Activated T-cell treated with anti-CD3 and anti-CD28 coated beads, Interleukin-2, amount 50 U/mL, for 1 hour (primary cell): Measurements from ENCODE around the gene CEBPG.

Experiments
- DNase-seq: peaks from one replicate; pipeline ENCODE4 v3.0.0-alpha.2; 2020

Gene CEBPG

DNA sequence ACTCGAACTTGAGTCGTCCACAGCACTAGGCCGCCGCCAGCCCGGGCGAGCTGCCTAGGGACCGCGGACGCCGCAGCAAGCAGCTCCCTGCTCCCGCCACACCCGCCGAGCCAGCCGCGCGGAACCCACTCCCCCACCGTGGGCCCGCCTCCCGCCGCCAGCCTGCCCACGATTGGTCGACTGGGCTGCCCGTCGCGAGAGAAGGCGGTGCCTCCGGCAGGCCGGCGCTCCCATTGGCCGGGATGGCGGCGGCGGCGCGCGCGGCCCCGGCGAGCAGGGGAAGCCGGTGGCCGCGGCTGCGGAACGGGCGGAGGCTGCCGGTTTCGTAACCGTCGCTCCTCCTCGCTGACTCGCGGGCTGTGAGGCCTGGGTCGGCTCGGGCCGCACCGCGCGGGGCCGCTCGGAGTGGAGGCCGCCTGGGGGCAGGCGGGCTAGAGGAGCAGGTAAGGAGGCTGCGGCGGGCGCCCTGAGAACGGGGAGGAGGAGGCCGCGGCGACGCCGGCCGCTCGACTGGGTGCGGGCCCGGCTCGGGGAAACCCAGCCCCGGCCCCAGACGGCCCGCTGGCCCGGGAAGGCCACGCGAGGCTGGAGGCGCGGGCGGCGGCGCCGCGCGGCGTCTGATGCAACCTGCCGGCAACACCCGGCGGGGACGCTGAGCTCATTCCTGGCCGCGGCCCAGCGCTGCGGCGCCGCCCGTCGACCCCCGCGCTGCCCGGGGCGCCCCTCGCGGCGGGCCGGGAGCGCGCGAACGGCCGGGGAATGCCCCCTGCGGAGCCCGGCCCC is at the start of gene CEBPG:
TSS of gene CEBPG (plus strand) at position 257 of the 783 bp plus-strand sequence. CDS start 5,531 bp downstream, outside the sequence.
- peak; percentile 99 for DNase-seq

DNA sequence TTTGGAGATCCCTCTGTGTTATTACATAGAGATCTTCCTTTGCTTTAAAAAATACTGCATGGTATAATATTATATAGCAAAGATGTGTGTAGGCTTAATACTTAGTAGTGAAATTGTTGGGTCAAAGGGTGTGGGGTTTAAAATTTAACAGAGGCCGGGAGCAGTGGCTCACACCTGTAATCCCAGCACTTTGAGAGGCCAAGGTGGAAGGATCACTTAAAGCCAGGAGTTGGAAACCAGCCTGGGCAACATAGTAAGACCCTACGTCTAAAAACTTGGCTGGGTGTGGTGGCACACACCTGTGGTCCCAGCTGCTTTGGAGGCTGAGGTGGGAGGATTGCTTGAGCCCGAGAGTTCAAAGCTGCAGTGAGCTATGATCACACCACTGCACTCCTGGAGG is 48.9 kb upstream of the CEBPG start:
- no peak for DNase-seq

DNA sequence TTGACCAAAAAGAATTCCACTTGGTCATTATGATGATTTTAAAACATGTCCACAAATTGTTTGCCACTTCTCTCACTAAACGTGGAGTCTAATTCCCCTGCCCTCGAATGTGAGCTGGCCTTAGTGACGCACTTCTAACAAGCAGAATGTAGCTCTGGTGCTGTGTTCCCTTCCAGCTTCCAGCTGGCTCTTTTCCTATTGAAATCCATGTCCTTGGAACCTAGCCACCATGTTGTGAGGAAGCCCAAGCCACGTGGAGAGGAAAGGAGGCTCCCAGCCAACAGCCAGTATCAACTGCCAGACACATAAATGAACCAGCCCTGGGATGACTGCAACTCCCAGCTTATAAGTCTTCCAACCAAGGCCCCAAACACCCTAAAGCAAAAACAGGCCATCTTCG is 47.6 kb upstream of the CEBPG start:
- no peak for DNase-seq

DNA sequence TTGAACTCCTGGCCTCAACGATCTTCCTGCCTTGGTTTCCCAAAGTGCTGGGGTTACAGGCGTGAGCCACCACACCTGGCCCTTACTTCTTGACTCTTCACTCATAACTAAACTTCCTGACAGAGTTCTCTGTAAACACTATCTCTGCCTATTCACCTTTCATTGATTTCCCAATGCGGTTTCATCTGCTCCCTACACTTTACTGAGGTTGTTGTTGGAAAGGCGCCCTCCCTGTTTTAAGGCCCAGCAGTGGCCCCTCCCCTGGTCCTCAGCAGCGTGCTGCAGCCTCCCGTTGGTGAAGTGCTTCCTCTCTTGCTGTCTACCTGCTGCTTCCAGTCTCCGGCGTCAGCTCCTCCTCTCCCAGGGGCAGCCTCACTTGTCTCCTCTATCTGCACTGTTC is 44.4 kb upstream of the CEBPG start:
- no peak for DNase-seq

DNA sequence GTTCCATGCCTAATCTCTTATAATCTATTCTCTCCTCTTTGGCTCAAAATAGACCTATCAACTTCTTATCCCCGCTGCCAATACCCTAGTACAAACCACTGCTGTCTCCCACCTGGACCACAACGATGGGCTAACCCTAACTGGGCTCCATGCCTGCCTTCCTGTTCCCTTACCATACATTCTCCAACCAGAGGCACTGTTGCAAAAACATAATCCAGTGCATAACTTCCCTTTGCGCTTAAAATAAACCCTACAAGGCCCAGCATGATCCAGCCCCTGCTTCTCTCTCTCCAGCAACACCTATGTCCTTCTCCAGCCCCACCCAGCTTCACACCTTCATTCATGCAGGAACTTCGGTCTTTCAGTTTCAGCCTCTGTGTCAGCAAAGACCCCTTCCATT is 43.8 kb upstream of the CEBPG start:
- no peak for DNase-seq

DNA sequence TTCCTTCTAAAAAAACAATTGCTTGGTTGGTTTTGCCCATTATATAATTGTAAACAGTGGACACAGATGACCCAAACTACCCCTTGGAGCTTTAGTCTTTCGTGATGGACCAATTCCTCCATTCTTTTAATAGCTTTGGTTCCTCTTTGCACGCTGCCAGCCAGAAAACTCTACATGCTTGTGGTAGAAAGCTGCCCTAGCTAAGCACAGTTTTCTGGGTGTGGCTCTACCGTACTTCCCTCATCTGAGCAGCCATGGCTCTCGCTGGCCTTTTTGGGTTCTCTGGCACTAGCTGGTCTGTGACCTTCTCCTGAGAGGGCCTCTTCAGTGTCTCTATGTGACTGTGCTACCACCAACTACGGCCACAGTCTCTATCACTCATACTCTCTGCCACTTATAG is 41.3 kb upstream of the CEBPG start:
- DNase-seq: no peak

DNA sequence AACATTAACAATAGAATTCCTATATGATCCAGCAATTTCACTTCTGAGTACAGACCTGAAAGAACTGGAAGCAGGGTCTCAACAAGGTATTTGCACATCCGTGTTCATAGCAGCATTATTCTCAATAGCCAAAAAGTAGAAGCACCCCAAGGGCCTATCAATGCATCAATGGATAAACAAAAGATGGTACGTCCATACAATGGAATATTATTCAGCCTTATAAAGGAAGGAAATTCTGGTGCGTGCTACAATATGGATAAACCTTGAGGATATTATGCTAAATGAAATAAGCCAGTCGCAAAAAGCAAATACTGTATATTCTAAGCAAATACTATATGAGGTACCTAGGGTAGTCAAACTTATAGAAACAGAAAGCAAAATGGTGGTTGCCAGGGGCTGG is 40.4 kb upstream of the CEBPG start:
- no peak for DNase-seq

DNA sequence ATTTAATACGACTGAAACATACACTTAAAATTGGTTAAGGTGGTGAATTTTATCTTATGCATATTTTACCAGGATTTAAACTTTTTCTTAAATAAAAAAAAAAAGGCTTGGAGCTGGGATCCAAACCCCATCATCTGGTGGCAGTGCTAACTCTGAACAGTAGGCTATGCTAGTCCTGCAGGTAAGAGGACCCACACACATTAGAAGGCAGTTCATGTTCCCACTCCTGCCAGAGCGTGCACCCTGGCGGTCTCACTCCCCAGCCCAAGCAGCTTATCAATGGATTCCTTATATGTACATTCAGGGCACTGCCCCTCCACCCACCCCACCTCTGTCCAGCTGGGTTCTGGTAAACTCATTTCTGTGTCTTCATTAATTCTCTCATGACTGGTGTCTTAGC is 39.9 kb upstream of the CEBPG start:
- DNase-seq: no peak

DNA sequence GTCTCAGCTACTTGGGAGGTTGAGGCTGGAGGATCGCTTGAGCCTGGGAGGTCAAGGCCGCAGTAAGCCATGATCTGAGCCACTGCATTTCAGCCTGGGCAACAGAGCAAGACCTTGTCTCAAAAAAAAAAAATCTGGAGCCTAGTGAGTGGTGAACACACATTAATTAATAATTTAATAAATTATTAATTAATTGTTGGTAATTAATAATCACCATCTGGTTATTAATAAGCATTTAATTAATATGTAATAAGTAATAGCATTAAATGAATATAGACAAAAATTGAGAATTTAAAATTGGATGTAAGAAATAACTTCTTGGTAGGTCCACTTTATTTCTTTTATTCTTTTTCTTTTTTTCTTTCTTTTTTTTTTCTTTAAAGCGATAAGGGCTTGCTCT is 39.2 kb upstream of the CEBPG start:
- no peak for DNase-seq

DNA sequence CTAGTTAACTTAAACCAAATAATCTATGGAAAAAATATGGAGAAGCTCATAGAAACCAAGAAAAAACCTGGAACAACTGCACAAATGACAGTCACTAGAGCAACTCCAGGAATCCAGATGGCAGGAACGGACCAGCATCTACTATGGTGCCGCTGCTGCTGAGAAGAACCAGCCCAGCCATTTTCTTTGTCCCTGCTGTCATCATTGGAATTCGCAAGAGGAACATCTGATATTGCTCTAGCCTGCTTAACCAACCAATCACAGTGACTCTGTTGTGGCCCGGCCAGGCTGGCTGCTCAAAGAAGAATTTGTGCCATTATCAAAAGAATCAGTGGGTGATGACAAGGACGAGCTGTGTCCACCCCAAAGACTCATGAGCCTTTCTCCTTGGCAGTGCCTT is 38.1 kb upstream of the CEBPG start:
- no peak for DNase-seq

DNA sequence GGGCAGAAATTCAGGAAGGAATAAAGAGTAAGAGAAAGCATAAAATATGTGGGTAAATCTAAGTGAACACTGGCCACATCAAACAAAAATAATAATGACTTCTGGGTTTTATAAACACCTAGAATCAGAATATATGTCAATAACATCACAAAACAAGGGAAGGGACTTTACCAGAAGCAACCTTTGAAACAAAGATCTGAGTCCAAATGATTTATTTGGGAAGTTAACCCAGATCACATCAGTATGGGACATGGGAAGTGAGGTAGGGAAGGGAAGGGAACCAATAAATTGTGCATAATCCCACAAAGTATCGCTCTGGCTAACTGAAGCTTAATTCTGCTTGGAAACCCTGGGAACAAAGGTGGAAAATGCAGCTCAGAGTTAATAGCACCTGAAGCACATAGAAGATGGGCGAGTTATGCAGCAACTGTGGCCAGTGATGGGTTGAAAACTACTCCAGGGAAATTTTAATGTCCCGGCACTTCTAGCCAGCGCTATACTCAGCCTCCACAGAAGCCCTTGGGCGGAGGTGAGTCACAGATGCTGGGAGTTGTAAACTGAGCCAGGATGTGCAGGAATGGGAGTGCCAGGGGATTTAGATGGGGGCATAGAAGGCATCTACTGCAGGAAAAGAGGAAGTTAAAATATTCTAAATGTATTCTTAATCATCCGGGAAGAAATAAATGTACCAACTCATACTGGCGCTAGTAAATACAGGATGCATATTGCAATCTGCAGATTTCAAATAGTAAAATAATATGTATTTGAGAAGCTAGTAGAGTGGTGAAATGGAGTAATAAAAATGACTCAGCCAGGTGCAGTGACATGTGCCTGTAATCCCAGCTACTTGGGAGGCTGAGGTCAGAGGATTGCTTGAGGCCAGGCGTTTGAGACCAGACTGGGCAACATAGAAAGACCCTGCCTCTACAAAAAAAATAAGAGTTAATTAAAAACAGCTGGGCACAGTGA is 34.2 kb upstream of the CEBPG start:
- DNase-seq: no peak

DNA sequence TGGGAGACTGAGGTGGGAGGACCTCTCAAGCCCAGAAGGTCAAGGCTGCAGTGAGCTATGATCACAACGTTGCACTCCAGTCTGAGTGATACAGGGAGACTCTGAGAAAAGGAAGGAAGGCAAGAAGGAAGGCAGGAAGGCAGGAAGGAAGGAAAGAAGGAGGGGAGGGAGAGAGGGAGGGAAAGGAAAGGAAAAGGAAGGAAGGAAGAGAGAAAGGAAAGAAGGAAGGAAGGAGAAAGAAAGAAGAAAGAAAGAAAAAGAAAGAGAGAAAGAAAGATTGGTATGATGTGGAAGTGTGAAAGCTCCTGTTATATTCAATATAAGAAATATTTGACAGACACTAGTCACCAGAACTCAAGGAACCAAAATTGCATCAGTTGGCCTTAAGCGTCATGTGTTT is 32.5 kb upstream of the CEBPG start:
- DNase-seq: no peak

DNA sequence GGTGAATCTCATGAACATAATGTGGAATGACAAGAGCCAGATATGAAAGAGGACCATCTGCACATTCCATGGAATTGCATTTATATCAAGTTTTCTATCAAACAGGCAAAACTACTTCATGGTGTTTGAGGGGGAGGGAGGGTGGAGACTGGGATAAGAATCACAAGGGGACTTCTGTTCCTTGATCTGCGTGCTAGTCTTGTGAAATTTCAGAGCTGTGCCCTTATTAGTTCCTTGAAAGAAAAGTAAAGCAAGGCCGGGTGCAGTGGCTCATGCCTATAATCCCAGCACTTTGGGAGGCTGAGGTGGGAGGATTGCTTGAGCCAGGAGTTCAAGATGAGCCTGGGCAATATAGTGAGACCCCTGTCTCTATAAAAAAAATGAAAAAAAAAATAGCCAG is 30.2 kb upstream of the CEBPG start:
- no peak for DNase-seq

DNA sequence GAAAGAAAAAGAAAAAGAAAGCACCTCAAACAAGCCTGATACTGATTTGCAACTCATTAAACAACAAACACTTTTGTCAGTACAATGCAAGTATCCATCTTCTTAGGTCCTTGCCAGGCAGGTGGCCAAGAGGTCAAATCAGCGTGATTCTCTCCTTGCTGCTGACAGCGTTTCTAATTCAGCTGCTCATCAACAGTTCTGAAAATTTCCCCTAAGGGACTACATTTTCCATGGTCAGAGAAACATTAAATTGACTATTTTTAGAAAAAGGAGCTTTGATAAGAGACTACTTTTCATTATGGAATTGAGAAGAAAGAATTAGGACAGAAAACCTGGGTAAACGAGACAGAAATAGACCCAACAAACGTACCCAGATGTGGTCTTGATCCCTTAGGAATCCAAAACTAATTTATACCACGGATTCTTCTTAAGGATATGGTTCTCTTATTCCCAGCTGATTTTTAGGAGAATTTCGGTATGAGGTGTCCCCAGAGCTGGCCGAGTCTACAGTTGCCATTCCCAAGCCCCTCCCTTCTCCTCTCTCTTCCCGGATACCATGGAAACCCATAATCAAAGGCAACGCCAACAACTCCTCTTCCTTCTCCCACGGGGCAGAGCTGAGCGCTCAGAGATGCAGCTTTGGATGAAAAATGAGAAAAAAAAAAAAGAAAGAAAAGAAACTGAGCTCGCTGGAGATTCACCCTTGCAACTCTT is 29.5 kb upstream of the CEBPG start:
- DNase-seq: no peak

DNA sequence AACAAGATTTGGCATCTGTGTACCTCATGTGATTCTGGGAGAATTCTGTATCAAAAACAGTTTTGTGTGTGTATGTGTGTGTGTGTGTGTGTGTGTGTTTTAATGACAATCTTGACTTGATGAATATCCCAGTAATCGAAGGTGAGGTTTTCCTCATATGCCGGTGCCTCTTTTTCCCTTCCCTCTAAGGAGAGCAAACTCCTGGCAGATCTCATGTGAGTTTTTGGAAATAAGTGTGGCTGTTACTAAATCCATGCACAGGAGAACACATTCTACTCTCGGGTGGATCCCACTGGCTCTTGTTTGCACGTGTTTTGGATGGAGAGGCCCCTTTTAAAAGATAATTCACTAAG is 29.0 kb upstream of the CEBPG start:
- DNase-seq: no peak

DNA sequence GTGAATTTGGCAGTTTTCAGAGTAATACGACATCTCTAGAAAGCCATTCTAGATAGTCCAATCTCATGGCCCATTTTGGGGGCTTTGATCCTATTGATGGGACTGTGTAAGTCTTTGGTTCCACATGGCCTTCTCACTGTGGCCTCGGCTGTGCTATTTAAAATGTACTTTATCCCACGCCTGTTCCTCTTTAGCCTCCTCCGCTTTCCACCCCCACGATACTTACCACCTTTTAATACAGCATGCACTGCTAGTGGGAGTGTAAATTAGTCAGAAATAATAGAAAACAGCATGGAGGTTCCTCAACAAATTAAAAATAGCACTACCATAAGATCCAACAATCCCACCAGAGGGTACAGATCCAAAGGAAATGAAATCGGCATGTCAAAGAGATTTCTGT is 28.3 kb upstream of the CEBPG start:
- no peak for DNase-seq

DNA sequence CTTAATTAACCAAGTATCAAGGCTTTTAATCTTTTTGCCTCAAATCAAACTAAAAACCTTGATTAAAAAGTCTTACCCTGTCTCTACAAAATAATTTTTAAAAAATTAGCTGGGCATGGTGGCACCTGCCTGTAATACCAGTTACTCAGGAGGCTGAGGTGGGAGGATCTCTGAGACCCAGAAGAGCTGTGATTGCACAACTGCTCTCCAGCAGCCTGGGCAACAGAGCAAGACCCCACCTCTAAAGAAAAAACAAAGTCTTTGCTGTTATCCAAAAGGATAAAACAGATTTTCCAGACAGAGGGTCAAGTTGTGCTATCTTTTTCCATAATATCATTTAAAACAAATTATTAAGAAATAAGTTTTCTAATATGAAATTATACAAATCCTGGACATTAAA is 26.8 kb upstream of the CEBPG start:
- no peak for DNase-seq

DNA sequence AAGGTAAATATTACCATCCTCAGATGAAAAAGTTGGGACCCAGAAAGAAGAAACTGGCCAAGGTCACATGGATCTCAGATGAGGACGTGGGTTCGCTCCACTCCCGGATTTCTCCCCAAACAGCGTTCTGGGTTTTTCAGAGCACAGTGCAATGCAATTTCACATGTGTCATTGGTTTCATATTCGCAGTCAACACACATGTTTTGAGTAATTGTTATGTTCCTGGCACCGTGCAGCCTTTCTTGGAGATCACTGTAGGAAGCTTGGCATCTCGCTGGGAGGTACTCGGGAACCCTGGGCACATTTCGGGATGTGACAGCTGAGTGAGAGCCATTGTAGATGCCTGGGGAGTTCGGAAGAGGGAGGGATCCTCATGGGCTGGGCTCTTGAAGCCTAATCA is 26.2 kb upstream of the CEBPG start:
- DNase-seq: no peak

DNA sequence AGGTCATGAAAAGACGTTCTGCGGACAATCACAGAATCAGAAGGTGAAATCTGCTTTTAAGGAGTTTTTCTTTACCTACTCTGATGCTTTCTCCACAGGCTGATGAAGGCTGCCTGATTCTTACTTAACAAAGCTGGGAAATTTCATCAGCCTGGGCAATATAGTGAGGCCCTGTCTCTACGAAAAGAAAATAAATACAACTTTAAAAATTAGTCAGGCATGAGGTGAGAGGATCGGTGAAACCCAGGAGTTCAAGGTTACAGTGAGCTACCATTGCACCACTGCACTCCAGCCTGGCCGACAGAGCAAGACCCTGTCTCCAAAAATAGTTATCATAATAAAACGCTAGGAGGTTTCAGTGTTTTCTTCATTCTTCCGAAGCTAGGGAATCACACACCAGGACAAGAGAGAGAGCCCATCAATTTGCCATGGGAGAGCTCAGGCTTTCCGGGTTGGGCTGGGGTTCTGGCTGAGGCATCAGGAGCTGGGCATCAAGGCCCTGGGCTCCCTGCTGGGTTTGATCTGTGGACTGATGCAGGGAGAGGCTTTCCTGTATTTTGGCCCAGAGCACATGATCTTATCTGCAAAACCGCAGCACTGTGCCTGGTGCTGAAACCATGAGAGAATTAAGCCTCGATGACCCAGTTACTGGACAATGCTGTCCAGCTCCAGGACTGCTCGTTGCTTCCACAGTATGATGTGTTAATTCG is 25.1 kb upstream of the CEBPG start:
- no peak for DNase-seq

DNA sequence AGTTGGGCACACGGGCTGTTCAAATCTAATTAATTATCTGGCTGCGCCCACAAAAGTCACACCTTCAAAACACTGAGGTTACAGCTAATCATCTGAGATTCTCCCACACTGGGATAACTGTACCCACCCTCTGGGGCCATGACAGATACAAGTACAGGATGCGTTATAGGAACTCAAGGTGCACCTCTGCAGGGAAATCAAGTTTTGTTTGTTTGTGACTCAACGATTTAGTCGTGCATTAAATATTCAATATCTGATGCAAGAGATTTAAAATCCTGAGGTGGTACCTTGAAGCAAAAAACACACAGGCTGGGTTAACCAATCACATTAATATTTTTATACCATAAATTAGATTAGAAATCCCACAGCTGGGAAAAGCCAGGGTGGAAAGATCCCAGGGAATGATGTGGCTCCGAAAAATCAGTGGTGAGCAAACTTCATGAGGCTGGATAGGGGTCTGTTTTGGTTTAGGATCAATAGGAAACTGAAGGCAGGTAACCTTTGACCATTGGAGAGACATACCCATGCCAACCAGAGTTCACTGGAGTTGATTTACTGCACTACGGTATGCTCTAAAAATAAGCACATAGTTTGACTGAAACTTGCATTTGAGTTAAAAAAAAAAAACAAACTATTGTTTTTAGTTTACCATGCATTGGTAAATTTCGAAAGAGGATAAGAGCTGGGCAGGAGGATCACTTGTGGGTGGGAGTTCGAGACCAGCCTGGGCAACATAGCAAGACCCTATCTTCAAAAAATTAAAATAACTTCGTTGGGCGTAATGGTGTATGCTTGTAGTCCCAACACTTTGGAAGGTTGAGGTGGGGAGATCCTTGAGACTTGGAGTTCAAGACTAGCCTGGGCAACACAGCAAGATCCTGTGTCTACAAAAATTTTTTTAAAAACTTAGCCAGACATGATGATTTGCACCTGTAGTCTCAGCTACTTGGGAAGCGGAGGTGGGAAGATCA is 23.9 kb upstream of the CEBPG start:
- DNase-seq: no peak

DNA sequence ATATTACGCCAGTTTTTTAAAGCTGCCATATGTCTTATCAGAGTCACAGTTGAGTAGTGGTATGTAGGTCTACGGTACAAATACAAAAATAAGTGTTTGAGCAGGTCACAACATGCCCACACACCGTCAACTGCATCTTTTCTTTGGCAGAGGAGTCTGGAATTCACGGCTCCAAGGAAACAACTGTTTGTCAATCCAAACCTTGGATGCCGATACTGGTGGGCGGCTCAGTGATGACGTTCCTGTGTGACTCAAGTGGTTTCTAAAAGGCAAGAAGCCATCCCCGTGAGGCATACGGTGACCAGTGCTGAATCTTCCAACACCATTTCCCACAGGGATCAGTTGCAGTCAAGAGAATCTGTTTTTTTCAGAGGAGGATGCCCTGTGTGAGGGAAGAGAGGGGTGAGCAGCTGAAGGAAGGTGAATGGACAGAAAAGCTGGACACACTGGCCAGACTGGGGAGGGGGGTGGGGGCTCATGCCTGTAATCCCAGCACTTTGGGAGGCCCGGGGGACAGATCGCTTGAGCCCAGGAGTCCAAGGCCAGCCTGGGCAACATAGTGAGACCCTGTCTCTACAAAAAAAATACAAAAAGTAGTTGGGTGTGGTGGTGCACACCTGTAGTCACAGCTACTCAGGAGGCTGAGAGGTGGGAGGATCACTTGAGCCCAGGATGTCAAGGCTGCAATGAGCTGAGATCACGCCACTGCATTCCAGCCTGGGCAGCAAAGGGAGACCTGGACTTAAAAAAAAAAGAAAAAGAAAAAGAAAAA is 22.8 kb upstream of the CEBPG start:
- DNase-seq: no peak
